ENCODE measurements around the gene TBC1D14.

TBC1D14 gene

DNA sequence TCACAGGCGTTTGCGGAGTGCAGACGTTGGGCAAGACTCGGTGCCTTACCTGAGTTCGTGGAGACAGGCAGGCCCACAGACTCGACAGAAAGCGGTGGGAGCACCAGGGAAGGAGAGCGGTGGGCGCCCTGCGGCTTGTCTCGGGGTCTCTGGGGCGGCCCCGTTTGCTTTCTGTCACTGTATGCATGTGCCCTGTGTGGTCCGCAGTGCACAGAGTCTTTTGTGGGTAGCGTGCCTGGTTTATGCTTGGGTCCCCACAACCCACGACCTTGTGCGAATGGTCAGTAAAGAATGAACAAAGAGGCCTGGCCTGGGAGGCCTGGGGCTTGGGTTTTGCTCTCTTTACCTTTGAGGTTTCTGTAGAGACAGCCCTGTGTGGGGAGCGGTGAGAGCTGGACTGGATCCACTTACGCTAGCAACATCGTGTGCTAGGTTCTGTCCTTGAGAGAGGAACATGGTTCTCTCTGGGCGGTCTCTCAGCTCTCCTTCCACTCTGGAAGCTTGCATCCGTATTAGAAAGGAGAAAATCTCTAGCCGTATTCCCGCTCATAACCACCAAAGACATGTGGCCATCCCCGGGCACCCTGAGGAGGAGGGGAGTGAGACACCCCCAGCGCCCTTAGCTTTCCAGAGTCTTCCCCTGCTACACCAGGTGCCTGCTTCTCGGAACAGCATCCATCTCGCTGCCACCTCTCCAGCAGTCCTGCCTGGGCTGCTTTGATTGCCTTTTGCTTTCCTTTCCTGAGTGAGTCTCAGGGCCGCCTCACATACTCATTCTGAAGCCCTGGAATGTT is 134.7 kb downstream of the TBC1D14 start:
- peaks cover 22% of the 10 kb centered on the region for H3K4me1 ChIP-seq (ENCODE audit: low read length)
- peak overlapping the region; percentile 97 for H3K9ac ChIP-seq (ENCODE audit: low read length)
- H4K20me1 ChIP-seq (ENCODE audit: insufficient read depth, low read length), result peaks cover 36% of the 10 kb centered on the region
- peak overlapping the region; percentile 99 for H3K4me3 ChIP-seq (ENCODE audit: low read length)
- peak overlapping the region; percentile 83 for H3K4me2 ChIP-seq (ENCODE audit: low read length)
- no peaks in the 10 kb centered on the region for H3K9me3 ChIP-seq (ENCODE audit: insufficient read depth, low read length)
- no peak overlapping the region for H3K27ac ChIP-seq (ENCODE audit: low read length)
- H3K79me2 ChIP-seq (ENCODE audit: low read length), result peaks cover 57% of the 10 kb centered on the region
- no peaks in the 10 kb centered on the region for H3K27me3 ChIP-seq (ENCODE audit: low read depth, low read length)
- peaks cover 10% of the 10 kb centered on the region for H3K36me3 ChIP-seq (replicated peaks; ENCODE audit: low read depth, low read length)
- no peak for TF ChIP-seq EZH2phosphoT487 (IDR thresholded peaks at IDR 0.05; ENCODE audit: low read depth)
- TF ChIP-seq, protein P1, sequence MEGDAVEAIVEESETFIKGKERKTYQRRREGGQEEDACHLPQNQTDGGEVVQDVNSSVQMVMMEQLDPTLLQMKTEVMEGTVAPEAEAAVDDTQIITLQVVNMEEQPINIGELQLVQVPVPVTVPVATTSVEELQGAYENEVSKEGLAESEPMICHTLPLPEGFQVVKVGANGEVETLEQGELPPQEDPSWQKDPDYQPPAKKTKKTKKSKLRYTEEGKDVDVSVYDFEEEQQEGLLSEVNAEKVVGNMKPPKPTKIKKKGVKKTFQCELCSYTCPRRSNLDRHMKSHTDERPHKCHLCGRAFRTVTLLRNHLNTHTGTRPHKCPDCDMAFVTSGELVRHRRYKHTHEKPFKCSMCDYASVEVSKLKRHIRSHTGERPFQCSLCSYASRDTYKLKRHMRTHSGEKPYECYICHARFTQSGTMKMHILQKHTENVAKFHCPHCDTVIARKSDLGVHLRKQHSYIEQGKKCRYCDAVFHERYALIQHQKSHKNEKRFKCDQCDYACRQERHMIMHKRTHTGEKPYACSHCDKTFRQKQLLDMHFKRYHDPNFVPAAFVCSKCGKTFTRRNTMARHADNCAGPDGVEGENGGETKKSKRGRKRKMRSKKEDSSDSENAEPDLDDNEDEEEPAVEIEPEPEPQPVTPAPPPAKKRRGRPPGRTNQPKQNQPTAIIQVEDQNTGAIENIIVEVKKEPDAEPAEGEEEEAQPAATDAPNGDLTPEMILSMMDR (IDR thresholded peaks at IDR 0.05; ENCODE audit: low read depth, low read length), result no peak
- no peak overlapping the region for H2AFZ ChIP-seq (ENCODE audit: low read depth, low read length)

DNA sequence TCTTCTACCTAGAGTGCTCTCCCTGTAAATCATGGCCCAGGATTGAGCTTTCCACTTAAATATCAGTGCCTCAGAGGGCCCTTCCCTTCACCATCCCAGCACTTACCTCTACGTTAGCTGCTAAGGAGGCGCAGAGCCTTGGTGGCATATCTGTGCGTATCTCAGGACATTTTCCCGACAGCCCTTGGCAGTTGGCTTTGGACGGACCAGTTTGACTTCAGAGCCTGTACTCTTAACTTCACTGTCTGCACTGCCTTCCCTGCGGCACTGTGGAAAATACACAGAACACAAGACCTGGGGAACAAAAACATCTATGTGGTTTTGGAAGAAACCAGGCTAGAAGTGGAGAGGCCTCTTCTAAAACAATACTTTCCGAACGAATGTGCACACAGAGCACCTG is 135.9 kb downstream of the TBC1D14 start:
- H3K79me2 ChIP-seq (ENCODE audit: low read length), result peaks cover 69% of the 10 kb centered on the region

DNA sequence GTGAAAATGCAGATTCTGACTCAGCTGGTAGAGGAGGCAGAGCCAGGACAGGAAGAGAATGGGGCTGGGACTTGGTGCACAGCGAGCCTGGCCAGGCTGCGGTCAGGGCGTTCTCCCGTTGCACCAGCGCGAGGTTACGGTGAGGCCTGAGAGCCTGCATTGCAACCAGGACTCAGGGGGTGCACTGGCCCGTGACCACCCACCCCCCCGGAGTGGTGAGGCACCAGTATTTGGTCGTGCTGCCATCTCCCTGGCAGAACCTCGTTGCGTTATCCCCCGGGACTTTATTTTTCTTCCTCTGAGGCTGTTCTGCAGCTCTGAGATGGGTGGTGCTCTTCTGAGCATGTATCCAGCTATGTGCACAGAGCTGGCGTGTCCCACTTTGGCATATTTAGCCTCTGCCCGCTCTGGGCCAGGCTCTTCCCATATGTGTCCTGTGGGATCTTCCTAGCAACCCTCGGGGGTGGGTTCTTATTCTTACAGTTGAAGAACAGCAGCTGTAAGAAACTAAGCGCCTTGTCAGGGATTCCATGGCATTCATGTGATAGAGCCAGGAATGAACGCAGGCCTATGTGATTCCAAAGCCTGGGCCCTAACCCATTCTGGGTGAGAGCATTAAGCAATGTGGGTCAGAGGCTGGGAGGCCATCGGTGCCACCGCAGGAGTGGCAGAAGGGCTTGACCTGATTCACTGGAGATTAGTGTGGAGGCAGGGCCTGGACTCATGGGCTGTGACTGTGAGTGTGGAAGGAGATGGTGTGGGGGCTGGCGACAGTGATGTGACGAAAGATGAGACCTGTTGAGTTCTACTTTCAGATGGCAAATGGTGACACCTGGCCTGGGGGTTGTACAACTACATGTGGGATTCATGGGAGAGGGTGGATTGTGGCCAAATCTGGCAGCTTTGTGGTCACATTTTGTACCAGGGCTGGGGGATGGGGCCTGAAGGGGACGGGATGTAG is 136.6 kb downstream of the TBC1D14 start:
- no peak for TF ChIP-seq EZH2phosphoT487 (IDR thresholded peaks at IDR 0.05; ENCODE audit: low read depth)
- TF ChIP-seq, protein P1 (IDR thresholded peaks at IDR 0.05; ENCODE audit: low read depth, low read length), result no peak
- Histone ChIP-seq H2AFZ (ENCODE audit: low read depth, low read length) (no peak overlapping the region), H3K27me3 (ENCODE audit: low read depth, low read length) (no peaks in the 10 kb centered on the region), H3K27ac (ENCODE audit: low read length) (no peak overlapping the region), H3K4me2 (ENCODE audit: low read length) (no peak overlapping the region), H3K79me2 (ENCODE audit: low read length) (peaks cover 76% of the 10 kb centered on the region), H3K4me3 (ENCODE audit: low read length) (no peak overlapping the region), H3K36me3 (replicated peaks; ENCODE audit: low read depth, low read length) (peaks cover 10% of the 10 kb centered on the region), H3K9ac (ENCODE audit: low read length) (no peak overlapping the region), H4K20me1 (ENCODE audit: insufficient read depth, low read length) (peaks cover 46% of the 10 kb centered on the region), H3K4me1 (ENCODE audit: low read length) (peaks cover 18% of the 10 kb centered on the region), H3K9me3 (ENCODE audit: insufficient read depth, low read length) (no peaks in the 10 kb centered on the region)

More for the DNA sequence above, 135.9 kb downstream of the TBC1D14 start:
- Histone ChIP-seq H3K4me2 (ENCODE audit: low read length) (no peak overlapping the region), H4K20me1 (ENCODE audit: insufficient read depth, low read length) (peaks cover 46% of the 10 kb centered on the region), H3K36me3 (replicated peaks; ENCODE audit: low read depth, low read length) (peaks cover 10% of the 10 kb centered on the region), H3K27me3 (ENCODE audit: low read depth, low read length) (no peaks in the 10 kb centered on the region), H3K4me1 (ENCODE audit: low read length) (peaks cover 22% of the 10 kb centered on the region), H3K9me3 (ENCODE audit: insufficient read depth, low read length) (no peaks in the 10 kb centered on the region), H2AFZ (ENCODE audit: low read depth, low read length) (no peak overlapping the region), H3K4me3 (ENCODE audit: low read length) (no peak overlapping the region), H3K27ac (ENCODE audit: low read length) (no peak overlapping the region), H3K9ac (ENCODE audit: low read length) (no peak overlapping the region)
- no peak for TF ChIP-seq EZH2phosphoT487 (IDR thresholded peaks at IDR 0.05; ENCODE audit: low read depth)
- TF ChIP-seq, protein P1 (IDR thresholded peaks at IDR 0.05; ENCODE audit: low read depth, low read length), result no peak

DNA sequence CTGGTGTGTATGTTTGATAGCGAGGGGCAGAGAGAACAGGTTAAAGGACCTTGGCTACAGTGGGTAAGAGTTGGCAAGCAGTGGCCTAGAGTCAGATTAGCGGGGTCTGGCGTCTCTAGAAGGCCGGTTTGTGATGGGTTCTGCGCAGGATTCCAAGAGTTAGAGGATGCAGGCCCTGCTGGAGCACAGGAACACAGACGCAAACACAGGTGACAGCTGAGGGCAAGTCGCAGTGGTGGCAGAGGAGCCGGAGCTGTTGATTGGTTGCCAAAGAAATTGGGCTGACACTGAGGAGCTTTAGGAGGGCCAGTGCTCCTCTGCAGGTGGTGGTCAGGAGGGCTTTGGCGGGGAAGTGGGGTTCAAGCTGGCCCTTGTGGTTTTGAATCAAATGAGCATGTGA is 137.3 kb downstream of the TBC1D14 start:
- H3K79me2 ChIP-seq (ENCODE audit: low read length), result peaks cover 80% of the 10 kb centered on the region
- H3K36me3 ChIP-seq (replicated peaks; ENCODE audit: low read depth, low read length), result peaks cover 10% of the 10 kb centered on the region
- no peaks in the 10 kb centered on the region for H3K27me3 ChIP-seq (ENCODE audit: low read depth, low read length)
- no peak overlapping the region for H3K4me2 ChIP-seq (ENCODE audit: low read length)
- H4K20me1 ChIP-seq (ENCODE audit: insufficient read depth, low read length), result peaks cover 46% of the 10 kb centered on the region
- H3K27ac ChIP-seq (ENCODE audit: low read length), result no peak overlapping the region
- TF ChIP-seq EZH2phosphoT487 (IDR thresholded peaks at IDR 0.05; ENCODE audit: low read depth), result no peak
- TF ChIP-seq, protein P1 (IDR thresholded peaks at IDR 0.05; ENCODE audit: low read depth, low read length), result no peak
- peaks cover 18% of the 10 kb centered on the region for H3K4me1 ChIP-seq (ENCODE audit: low read length)
- no peak overlapping the region for H2AFZ ChIP-seq (ENCODE audit: low read depth, low read length)
- H3K9ac ChIP-seq (ENCODE audit: low read length), result no peak overlapping the region
- no peaks in the 10 kb centered on the region for H3K9me3 ChIP-seq (ENCODE audit: insufficient read depth, low read length)
- H3K4me3 ChIP-seq (ENCODE audit: low read length), result no peak overlapping the region
